ENCODE measurements around the gene ARHGAP19.

The ARHGAP19 gene

GRCh38 chr10:97175586-97175985 lies 116.9 kb downstream of the ARHGAP19 start:
- H3K4me2 ChIP-seq (ENCODE audit: low read length) = no peak overlapping the region
- no peak overlapping the region for H3K4me3 ChIP-seq (ENCODE audit: low read depth, low read length)
- WGBS (ENCODE audit: extremely low coverage, insufficient coverage, insufficient read length) = no CpG with 5 or more reads among the region's 4 CpGs
- H2AK5ac ChIP-seq (ENCODE audit: low read length) = no peak overlapping the region
- no peak overlapping the region for H2BK120ac ChIP-seq (ENCODE audit: insufficient read depth, low read length, poor library complexity)
- H4K8ac ChIP-seq (ENCODE audit: low read depth, low read length) = no peak overlapping the region
- H3K79me2 ChIP-seq (ENCODE audit: control insufficient read depth, insufficient read depth, low read length, poor library complexity) = no peaks in the 10 kb centered on the region
- no peak overlapping the region for H3K9ac ChIP-seq (ENCODE audit: low read length)
- no peak overlapping the region for H3K4ac ChIP-seq (ENCODE audit: low read depth, low read length)
- H3K18ac ChIP-seq (ENCODE audit: low read length) = no peak overlapping the region
- no peak overlapping the region for H3K23ac ChIP-seq (ENCODE audit: low read length)
- no peaks in the 10 kb centered on the region for H3K9me3 ChIP-seq (ENCODE audit: insufficient read depth, low read depth, low read length)
- H3K79me1 ChIP-seq (ENCODE audit: low read length) = no peaks in the 10 kb centered on the region
- H3K36me3 ChIP-seq (ENCODE audit: control insufficient read depth in 1 of 2, insufficient read depth in 2 of 2, low read length in 2 of 2) = no peaks in the 10 kb centered on the region
- no peak overlapping the region for H3K14ac ChIP-seq (ENCODE audit: low read length)
- no peak overlapping the region for H2BK12ac ChIP-seq (ENCODE audit: low read length)
- H4K91ac ChIP-seq (ENCODE audit: low read depth, low read length) = no peak overlapping the region
- H2AFZ ChIP-seq (ENCODE audit: insufficient read depth, low read length, poor library complexity) = no peak overlapping the region
- no peaks in the 10 kb centered on the region for H3K4me1 ChIP-seq (ENCODE audit: control insufficient read depth in 1 of 2, insufficient read depth in 2 of 2, low read length in 2 of 2)
- H4K12ac ChIP-seq (ENCODE audit: low read depth, low read length) = no peak overlapping the region
- DNase-seq = no peak
- H3K27me3 ChIP-seq (ENCODE audit: insufficient read depth, low read length) = peaks cover 3% of the 10 kb centered on the region
- H3K27ac ChIP-seq (ENCODE audit: low read depth, low read length) = no peak overlapping the region
- H2BK5ac ChIP-seq (ENCODE audit: low read depth, low read length, poor library complexity) = no peak overlapping the region

- Histone ChIP-seq H3K27me3 (ENCODE audit: insufficient read depth, low read length) (peaks cover 3% of the 10 kb centered on the region), H3K36me3 (ENCODE audit: control insufficient read depth in 1 of 2, insufficient read depth in 2 of 2, low read length in 2 of 2) (no peaks in the 10 kb centered on the region), H2BK12ac (ENCODE audit: low read length) (no peak overlapping the region), H2AK5ac (ENCODE audit: low read length) (no peak overlapping the region), H4K91ac (ENCODE audit: low read depth, low read length) (no peak overlapping the region), H2BK5ac (ENCODE audit: low read depth, low read length, poor library complexity) (no peak overlapping the region), H2AFZ (ENCODE audit: insufficient read depth, low read length, poor library complexity) (no peak overlapping the region), H3K4me3 (ENCODE audit: low read depth, low read length) (no peak overlapping the region), H4K12ac (ENCODE audit: low read depth, low read length) (no peak overlapping the region), H3K4me2 (ENCODE audit: low read length) (no peak overlapping the region), H3K79me1 (ENCODE audit: low read length) (no peaks in the 10 kb centered on the region), H2BK120ac (ENCODE audit: insufficient read depth, low read length, poor library complexity) (no peak overlapping the region), H3K9me3 (ENCODE audit: insufficient read depth, low read depth, low read length) (no peaks in the 10 kb centered on the region), H3K79me2 (ENCODE audit: control insufficient read depth, insufficient read depth, low read length, poor library complexity) (no peaks in the 10 kb centered on the region), H4K8ac (ENCODE audit: low read depth, low read length) (no peak overlapping the region), H3K27ac (ENCODE audit: low read depth, low read length) (no peak overlapping the region), H3K4ac (ENCODE audit: low read depth, low read length) (no peak overlapping the region), H3K9ac (ENCODE audit: low read length) (no peak overlapping the region), H3K4me1 (ENCODE audit: control insufficient read depth in 1 of 2, insufficient read depth in 2 of 2, low read length in 2 of 2) (no peaks in the 10 kb centered on the region), H3K23ac (ENCODE audit: low read length) (no peak overlapping the region), H3K18ac (ENCODE audit: low read length) (no peak overlapping the region), H3K14ac (ENCODE audit: low read length) (no peak overlapping the region)
- DNase-seq = no peak
Measured at GRCh38 chr10:97174941-97175340, 117.5 kb downstream of the ARHGAP19 start.

DNA sequence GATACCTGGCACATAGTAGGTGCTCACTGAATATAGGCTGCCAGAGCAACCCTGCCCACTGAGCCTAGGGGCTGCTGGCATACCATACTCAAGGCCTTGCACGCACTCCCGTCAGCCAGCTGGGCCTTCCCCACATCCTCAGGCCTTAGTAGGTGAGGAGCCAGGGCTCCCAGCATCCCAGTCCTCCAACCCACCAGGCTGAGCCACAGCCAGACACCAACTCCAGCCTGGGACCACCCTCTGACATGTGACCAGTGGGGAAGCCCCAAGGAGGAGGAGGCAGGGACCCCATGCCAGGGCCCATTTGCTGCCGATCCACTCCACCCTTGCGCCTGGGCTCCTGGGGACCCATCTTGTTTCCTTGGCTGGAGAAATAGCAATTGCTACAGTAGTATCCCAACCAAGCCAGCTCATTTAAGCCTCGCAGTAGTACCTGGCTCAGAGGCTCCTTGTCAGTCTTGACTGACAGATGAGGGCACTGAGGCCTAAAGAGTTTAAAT lies 118.1 kb downstream of the ARHGAP19 start:
- no peak overlapping the region for H3K27ac ChIP-seq (ENCODE audit: low read depth, low read length)
- no peaks in the 10 kb centered on the region for H3K36me3 ChIP-seq (ENCODE audit: control insufficient read depth in 1 of 2, insufficient read depth in 2 of 2, low read length in 2 of 2)
- H2BK12ac ChIP-seq (ENCODE audit: low read length) = no peak overlapping the region
- no peaks in the 10 kb centered on the region for H3K79me2 ChIP-seq (ENCODE audit: control insufficient read depth, insufficient read depth, low read length, poor library complexity)
- H3K27me3 ChIP-seq (ENCODE audit: insufficient read depth, low read length) = peaks cover under 1% of the 10 kb centered on the region
- H2BK120ac ChIP-seq (ENCODE audit: insufficient read depth, low read length, poor library complexity) = no peak overlapping the region
- H4K12ac ChIP-seq (ENCODE audit: low read depth, low read length) = no peak overlapping the region
- no peak overlapping the region for H2AFZ ChIP-seq (ENCODE audit: insufficient read depth, low read length, poor library complexity)
- H3K9me3 ChIP-seq (ENCODE audit: insufficient read depth, low read depth, low read length) = no peaks in the 10 kb centered on the region
- WGBS (ENCODE audit: extremely low coverage, insufficient coverage, insufficient read length) = no CpG with 5 or more reads among the region's 5 CpGs
- DNase-seq = no peak
- H3K4me2 ChIP-seq (ENCODE audit: low read length) = no peak overlapping the region
- no peak overlapping the region for H2AK5ac ChIP-seq (ENCODE audit: low read length)
- H3K23ac ChIP-seq (ENCODE audit: low read length) = no peak overlapping the region
- no peak overlapping the region for H3K4me3 ChIP-seq (ENCODE audit: low read depth, low read length)
- no peaks in the 10 kb centered on the region for H3K4me1 ChIP-seq (ENCODE audit: control insufficient read depth in 1 of 2, insufficient read depth in 2 of 2, low read length in 2 of 2)
- no peak overlapping the region for H3K9ac ChIP-seq (ENCODE audit: low read length)
- no peak overlapping the region for H2BK5ac ChIP-seq (ENCODE audit: low read depth, low read length, poor library complexity)
- H3K4ac ChIP-seq (ENCODE audit: low read depth, low read length) = no peak overlapping the region
- no peak overlapping the region for H4K8ac ChIP-seq (ENCODE audit: low read depth, low read length)
- no peak overlapping the region for H4K91ac ChIP-seq (ENCODE audit: low read depth, low read length)
- no peak overlapping the region for H3K18ac ChIP-seq (ENCODE audit: low read length)
- H3K79me1 ChIP-seq (ENCODE audit: low read length) = no peaks in the 10 kb centered on the region
- no peak overlapping the region for H3K14ac ChIP-seq (ENCODE audit: low read length)

DNA sequence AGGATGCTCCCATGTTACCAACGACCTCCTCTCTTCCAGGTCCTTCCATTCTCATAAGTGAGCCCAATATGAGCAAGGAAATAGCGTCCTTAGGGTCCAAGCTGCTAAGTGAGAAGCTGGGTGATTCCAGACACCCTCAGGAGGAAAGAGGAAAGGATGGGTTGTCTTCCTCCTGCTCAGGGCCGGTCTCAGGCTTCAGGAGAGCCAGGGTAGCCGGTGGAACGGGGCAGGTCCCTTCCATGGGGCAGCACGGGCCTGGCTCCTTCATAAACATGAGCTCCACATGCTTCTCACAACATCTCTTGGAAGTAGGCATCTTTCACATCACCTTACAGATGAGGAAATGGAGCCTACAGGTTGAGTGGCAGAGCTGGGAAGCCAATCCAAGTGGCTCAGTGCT lies 119.4 kb downstream of the ARHGAP19 start:
- Histone ChIP-seq H3K36me3 (ENCODE audit: control insufficient read depth in 1 of 2, insufficient read depth in 2 of 2, low read length in 2 of 2) (no peaks in the 10 kb centered on the region), H3K4me1 (ENCODE audit: control insufficient read depth in 1 of 2, insufficient read depth in 2 of 2, low read length in 2 of 2) (no peaks in the 10 kb centered on the region), H4K91ac (ENCODE audit: low read depth, low read length) (no peak overlapping the region), H3K9ac (ENCODE audit: low read length) (no peak overlapping the region), H3K4me3 (ENCODE audit: low read depth, low read length) (no peak overlapping the region), H4K8ac (ENCODE audit: low read depth, low read length) (no peak overlapping the region), H3K27me3 (ENCODE audit: insufficient read depth, low read length) (no peaks in the 10 kb centered on the region), H3K79me2 (ENCODE audit: control insufficient read depth, insufficient read depth, low read length, poor library complexity) (no peaks in the 10 kb centered on the region), H3K79me1 (ENCODE audit: low read length) (no peaks in the 10 kb centered on the region), H3K4ac (ENCODE audit: low read depth, low read length) (no peak overlapping the region), H3K23ac (ENCODE audit: low read length) (no peak overlapping the region), H2BK120ac (ENCODE audit: insufficient read depth, low read length, poor library complexity) (no peak overlapping the region), H3K9me3 (ENCODE audit: insufficient read depth, low read depth, low read length) (no peaks in the 10 kb centered on the region), H3K18ac (ENCODE audit: low read length) (no peak overlapping the region), H4K12ac (ENCODE audit: low read depth, low read length) (no peak overlapping the region), H2BK12ac (ENCODE audit: low read length) (no peak overlapping the region), H3K4me2 (ENCODE audit: low read length) (no peak overlapping the region), H2AFZ (ENCODE audit: insufficient read depth, low read length, poor library complexity) (no peak overlapping the region), H3K27ac (ENCODE audit: low read depth, low read length) (no peak overlapping the region), H2AK5ac (ENCODE audit: low read length) (no peak overlapping the region), H2BK5ac (ENCODE audit: low read depth, low read length, poor library complexity) (no peak overlapping the region), H3K14ac (ENCODE audit: low read length) (no peak overlapping the region)
- no CpG with 5 or more reads among the region's 6 CpGs for WGBS (ENCODE audit: extremely low coverage, insufficient coverage, insufficient read length)
- DNase-seq = no peak

Data from trophoblast cell (in vitro differentiated cells and primary cell).